HG02943 (cell line): ENCODE results near the gene TUBA8.
"Not testable (repeated sequence)": the region's sequence is repeated elsewhere in the genome, so short reads cannot be mapped to it uniquely, and the experiment has no call there.

Experiments
- ATAC-seq: cut with Tn5 transposase; IDR thresholded peaks from one replicate; pipeline ENCODE4 v1.9.1; 2021; ENCODE audit warnings: mild to moderate bottlenecking, low read depth, moderate library complexity; ENCODE audit not compliant: unreplicated experiment

Gene TUBA8

GRCh38 chr22:18121954-18122554, 11.4 kb downstream of the TUBA8 start:
- no peak for ATAC-seq

GRCh38 chr22:18123476-18124025, 12.9 kb downstream of the TUBA8 start:
- not testable (repeated sequence) for ATAC-seq

GRCh38 chr22:18126606-18127005, 16.0 kb downstream of the TUBA8 start:
- no peak for ATAC-seq

- no peak for ATAC-seq
Measured at GRCh38 chr22:18130018-18130417, 19.4 kb downstream of the TUBA8 start.

GRCh38 chr22:18130699-18131429, 20.3 kb downstream of the TUBA8 start:
- ATAC-seq = no peak

GRCh38 chr22:18133452-18133851, 22.8 kb downstream of the TUBA8 start:
- ATAC-seq = no peak

GRCh38 chr22:18136563-18137320, 26.1 kb downstream of the TUBA8 start:
- no peak for ATAC-seq

- ATAC-seq = not testable (repeated sequence)
Measured at GRCh38 chr22:18141004-18141403, 30.4 kb downstream of the TUBA8 start.

- no peak for ATAC-seq
Measured at GRCh38 chr22:18144105-18144504, 33.5 kb downstream of the TUBA8 start.

- no peak for ATAC-seq
Measured at GRCh38 chr22:18145676-18146388, 35.2 kb downstream of the TUBA8 start.

- ATAC-seq = no peak
Measured at GRCh38 chr22:18146389-18146753, 35.8 kb downstream of the TUBA8 start.

- ATAC-seq = no peak
Measured at GRCh38 chr22:18147791-18148190, 37.2 kb downstream of the TUBA8 start.

GRCh38 chr22:18148293-18148965, 37.8 kb downstream of the TUBA8 start:
- no peak for ATAC-seq

GRCh38 chr22:18152519-18152918, 41.9 kb downstream of the TUBA8 start:
- no peak for ATAC-seq

- no peak for ATAC-seq
Measured at GRCh38 chr22:18154821-18155390, 44.3 kb downstream of the TUBA8 start.

GRCh38 chr22:18155546-18155945, 44.9 kb downstream of the TUBA8 start:
- not testable (repeated sequence) for ATAC-seq

GRCh38 chr22:18156878-18157713, 46.5 kb downstream of the TUBA8 start:
- ATAC-seq = no peak

GRCh38 chr22:18157714-18158028, 47.1 kb downstream of the TUBA8 start:
- no peak for ATAC-seq

- ATAC-seq = not testable (repeated sequence)
Measured at GRCh38 chr22:18160641-18161040, 50.0 kb downstream of the TUBA8 start.
